Cardiac muscle cell (in vitro differentiated cells and primary cell): ENCODE measurements around the gene PRPS1. TPM values are rescaled to one million over a fixed set of nuclear protein-coding genes. Genes with fewer than 3 reads are reported as not detected.

Experiments
- DNase-seq, 2 donors: peaks; one replicate each; pipeline versions ENCODE4 v3.0.0 to v3.0.0-alpha.2; 2010 to 2017; ENCODE audit warnings: low read depth in 1 of 2, low spot score in 1 of 2
- H3K27ac ChIP-seq: fragments of 200-600 bp; sonication (generic); 2 replicates; pipeline ENCODE4 v1.5.1; 2016
- H3K27me3 ChIP-seq: fragments of 200-600 bp; sonication (generic); 2 replicates; pipeline ENCODE4 v1.6.0; 2016; ENCODE audit warnings: control low read depth
- H3K36me3 ChIP-seq: fragments of 200-600 bp; sonication (generic); 2 replicates; pipeline ENCODE4 v1.5.1; 2016; ENCODE audit warnings: control low read depth
- H3K4me1 ChIP-seq: fragments of 200-600 bp; sonication (generic); 2 replicates; pipeline ENCODE4 v1.8.1; 2017; ENCODE audit warnings: low read depth, mild to moderate bottlenecking, mixed run types
- H3K4me3 ChIP-seq: fragments of 200-600 bp; sonication (generic); 2 replicates; pipeline ENCODE4 v1.5.1; 2016; ENCODE audit warnings: mild to moderate bottlenecking
- H3K9me3 ChIP-seq: fragments of 200-600 bp; sonication (generic); 2 replicates; pipeline ENCODE4 v1.5.1; 2017; ENCODE audit warnings: low read depth, mild to moderate bottlenecking, control low read depth
- polyA plus RNA-seq: library from polyadenylated mRNA; unstranded; fragments of >200 nt; fragmentation: Nextera tagmentation; extraction: Ambion mirVana; gene quantifications from 2 replicates; pipeline ENCODE4 v1.2.1, GENCODE V29; 2016
- total RNA-seq: library from RNA; depleted of rRNA; stranded (reverse); fragments of >200 nt; gene quantifications from 2 replicates; pipeline ENCODE4 v1.2.3, GENCODE V29; 2016
- TF ChIP-seq, protein P1 (sequence below): IDR thresholded peaks from 2 replicates; pipeline ENCODE4 v1.5.1; 2012; ENCODE audit warnings: low read depth, mild to moderate bottlenecking, low read length

The PRPS1 gene
- total RNA-seq (75.4 and 82.6 TPM in 2 replicates), polyA plus RNA-seq (78.7 and 79.1 TPM in 2 replicates)

DNA sequence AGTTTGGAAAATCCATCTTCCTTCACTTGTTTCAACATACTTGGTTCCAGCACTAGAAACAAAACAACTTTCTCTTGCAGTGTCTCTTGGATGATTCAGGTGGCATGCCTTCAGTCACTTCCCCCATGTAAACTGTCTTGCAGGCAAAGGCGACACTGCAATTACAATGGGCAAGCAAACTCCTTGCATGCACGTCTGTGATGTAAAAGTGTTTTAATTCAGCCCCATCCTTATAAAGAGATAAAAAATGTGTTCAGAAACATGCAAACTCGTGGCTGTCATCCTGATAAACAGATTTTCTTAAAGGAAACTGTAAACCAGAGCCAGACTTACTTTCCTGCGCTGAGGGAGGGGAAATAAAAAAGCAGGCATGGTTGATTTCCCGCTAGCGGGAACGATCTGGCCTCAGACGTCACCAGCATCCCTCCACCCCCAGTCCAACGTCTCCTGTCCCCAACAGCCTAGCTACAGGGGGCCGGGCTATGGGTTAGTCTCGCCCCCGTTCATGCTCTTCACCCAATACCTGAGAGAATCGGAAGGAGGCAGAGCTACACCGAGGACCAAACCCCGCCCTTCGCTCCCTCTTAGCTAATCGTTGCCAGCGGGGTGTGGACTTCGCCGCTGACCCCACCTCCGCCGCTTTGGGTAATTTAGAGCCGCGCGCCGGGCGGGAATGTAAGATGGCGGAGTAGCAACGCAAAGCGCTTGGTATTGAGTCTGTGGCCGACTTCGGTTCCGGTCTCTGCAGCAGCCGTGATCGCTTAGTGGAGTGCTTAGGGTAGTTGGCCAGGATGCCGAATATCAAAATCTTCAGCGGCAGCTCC, at the start of gene PRPS1:
TSS of gene PRPS1 (plus strand) at position 673 of the 824 bp plus-strand sequence. CDS start at position 792, 119 bp downstream.
- no peaks in the 10 kb centered on the region for H3K9me3 ChIP-seq
- H3K4me1 ChIP-seq = peaks cover 10% of the 10 kb centered on the region
- peak within 1 kb of the TSS; percentile 86 for H3K4me3 ChIP-seq
- no peaks in the 10 kb centered on the region for H3K27me3 ChIP-seq
- peak; percentile 96 to 99 for DNase-seq
- H3K36me3 ChIP-seq = no peaks in the 10 kb centered on the region
- peak within 1 kb of the TSS; percentile 86 for H3K27ac ChIP-seq
- TF ChIP-seq, protein P1, sequence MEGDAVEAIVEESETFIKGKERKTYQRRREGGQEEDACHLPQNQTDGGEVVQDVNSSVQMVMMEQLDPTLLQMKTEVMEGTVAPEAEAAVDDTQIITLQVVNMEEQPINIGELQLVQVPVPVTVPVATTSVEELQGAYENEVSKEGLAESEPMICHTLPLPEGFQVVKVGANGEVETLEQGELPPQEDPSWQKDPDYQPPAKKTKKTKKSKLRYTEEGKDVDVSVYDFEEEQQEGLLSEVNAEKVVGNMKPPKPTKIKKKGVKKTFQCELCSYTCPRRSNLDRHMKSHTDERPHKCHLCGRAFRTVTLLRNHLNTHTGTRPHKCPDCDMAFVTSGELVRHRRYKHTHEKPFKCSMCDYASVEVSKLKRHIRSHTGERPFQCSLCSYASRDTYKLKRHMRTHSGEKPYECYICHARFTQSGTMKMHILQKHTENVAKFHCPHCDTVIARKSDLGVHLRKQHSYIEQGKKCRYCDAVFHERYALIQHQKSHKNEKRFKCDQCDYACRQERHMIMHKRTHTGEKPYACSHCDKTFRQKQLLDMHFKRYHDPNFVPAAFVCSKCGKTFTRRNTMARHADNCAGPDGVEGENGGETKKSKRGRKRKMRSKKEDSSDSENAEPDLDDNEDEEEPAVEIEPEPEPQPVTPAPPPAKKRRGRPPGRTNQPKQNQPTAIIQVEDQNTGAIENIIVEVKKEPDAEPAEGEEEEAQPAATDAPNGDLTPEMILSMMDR = no peak

DNA sequence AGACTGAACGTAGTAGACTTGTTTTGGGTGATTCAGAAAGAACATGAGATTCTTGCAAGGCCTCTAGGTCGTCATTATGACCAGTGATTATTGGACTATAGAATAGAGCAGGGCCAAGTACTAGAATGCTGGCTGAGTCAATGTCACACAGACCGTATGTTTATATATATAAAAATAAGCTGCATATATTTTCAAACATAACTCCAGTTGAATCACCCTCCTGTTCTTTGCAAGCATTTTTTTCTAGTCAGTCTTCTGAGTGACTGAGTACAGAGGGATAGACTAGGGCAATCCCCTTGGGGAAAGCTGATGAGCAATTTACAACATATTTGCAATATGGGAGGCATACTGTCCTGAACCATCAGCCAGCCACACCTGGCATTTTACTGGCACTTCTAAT, 48.4 kb upstream of the PRPS1 start:
- Histone ChIP-seq H3K4me1 (no peaks in the 10 kb centered on the region), H3K9me3 (no peaks in the 10 kb centered on the region), H3K4me3 (no peak overlapping the region), H3K36me3 (no peaks in the 10 kb centered on the region), H3K27me3 (no peaks in the 10 kb centered on the region), H3K27ac (no peak overlapping the region)
- no peak for DNase-seq
- TF ChIP-seq, protein P1 = no peak

DNA sequence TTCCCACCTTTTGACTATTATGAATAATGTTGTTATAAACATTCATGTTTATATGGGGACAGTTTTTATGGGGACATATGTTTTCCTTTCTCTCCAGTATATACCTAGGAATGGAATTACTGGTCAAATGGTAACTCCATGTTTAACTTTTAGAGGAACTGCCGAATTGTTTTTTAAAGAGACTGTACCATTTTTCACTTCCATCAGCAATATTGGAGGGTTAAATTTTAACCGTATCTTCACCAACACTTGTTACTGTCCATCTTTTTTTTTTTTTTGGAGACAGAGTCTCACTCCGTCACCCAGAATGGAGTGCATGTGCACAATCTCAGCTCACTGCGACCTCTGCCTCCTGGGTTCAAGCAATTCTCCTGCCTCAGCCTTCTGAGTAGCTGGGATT, 46.4 kb upstream of the PRPS1 start:
- no peak for DNase-seq
- H3K4me3 ChIP-seq = no peak overlapping the region
- H3K36me3 ChIP-seq = no peaks in the 10 kb centered on the region
- H3K4me1 ChIP-seq = no peaks in the 10 kb centered on the region
- TF ChIP-seq, protein P1 = no peak
- no peak overlapping the region for H3K27ac ChIP-seq
- no peaks in the 10 kb centered on the region for H3K27me3 ChIP-seq
- H3K9me3 ChIP-seq = no peaks in the 10 kb centered on the region

DNA sequence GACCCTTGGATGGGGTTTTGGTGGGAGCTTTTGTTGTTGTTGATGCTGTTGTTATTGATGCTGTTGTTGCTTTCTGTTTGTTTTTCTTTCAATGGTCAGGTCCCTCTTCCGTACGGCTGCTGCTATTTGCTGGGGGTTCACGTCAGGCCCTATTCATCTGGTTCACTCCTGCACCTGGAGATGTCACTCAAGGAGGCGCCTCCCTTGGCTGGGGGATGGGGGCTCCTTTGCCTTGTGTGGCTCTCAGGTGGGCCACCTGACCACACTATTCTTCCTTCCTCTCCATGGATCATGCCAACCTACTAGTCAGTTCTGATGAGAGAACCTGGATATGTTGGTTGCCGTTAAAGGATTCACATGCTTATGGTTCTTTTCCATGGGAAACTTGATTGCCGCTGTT, 39.1 kb upstream of the PRPS1 start:
- Histone ChIP-seq H3K9me3 (no peaks in the 10 kb centered on the region), H3K36me3 (no peaks in the 10 kb centered on the region), H3K4me1 (no peaks in the 10 kb centered on the region), H3K4me3 (no peak overlapping the region), H3K27ac (no peak overlapping the region), H3K27me3 (no peaks in the 10 kb centered on the region)
- no peak for DNase-seq
- TF ChIP-seq, protein P1 = no peak

DNA sequence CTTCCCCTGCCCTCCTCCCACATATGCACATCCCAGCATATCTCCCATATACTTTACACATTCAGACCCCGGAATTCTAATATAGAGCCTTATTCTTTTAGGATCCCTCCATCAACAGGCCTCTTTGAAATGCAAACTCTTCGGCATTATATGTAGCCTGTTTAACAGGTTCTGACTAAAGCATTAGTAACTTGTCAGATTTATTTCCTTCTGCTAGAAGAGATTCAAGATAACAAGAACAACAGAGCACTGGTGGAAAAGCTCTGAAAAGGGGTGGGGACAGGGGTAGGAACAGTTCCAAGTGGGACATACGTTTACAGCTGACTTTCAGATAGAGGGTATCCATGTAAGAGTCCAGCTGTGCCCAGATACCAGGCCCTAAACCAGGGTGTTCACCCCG, 31.7 kb upstream of the PRPS1 start:
- no peak overlapping the region for H3K27ac ChIP-seq
- no peaks in the 10 kb centered on the region for H3K4me1 ChIP-seq
- no peaks in the 10 kb centered on the region for H3K36me3 ChIP-seq
- no peaks in the 10 kb centered on the region for H3K9me3 ChIP-seq
- TF ChIP-seq, protein P1 = no peak
- H3K27me3 ChIP-seq = no peaks in the 10 kb centered on the region
- H3K4me3 ChIP-seq = no peak overlapping the region
- no peak for DNase-seq
